Measurements from ENCODE around the gene GREB1.

The GREB1 gene

DNA sequence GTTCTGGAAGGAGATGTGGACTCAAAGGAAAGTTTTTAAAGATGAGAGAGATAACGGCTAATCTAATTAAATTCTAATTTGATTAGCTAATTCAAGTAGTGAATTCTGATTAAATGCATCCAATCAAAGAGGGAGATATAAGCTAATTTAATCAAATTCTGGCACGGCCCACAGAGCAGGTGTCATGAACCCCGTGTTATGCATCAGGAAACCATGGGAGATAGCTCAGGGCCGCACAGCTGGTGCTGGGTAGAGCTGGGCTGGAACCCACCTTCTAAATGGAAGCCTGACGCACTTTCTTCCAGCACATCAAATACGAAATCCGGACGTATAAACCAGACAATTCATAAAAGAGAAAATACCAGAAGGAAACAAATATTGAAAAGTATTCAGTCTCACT is 57.2 kb downstream of the GREB1 start:
- no peak overlapping the region for H3K4me3 ChIP-seq (ENCODE audit: low read length)
- TF ChIP-seq, protein P1, sequence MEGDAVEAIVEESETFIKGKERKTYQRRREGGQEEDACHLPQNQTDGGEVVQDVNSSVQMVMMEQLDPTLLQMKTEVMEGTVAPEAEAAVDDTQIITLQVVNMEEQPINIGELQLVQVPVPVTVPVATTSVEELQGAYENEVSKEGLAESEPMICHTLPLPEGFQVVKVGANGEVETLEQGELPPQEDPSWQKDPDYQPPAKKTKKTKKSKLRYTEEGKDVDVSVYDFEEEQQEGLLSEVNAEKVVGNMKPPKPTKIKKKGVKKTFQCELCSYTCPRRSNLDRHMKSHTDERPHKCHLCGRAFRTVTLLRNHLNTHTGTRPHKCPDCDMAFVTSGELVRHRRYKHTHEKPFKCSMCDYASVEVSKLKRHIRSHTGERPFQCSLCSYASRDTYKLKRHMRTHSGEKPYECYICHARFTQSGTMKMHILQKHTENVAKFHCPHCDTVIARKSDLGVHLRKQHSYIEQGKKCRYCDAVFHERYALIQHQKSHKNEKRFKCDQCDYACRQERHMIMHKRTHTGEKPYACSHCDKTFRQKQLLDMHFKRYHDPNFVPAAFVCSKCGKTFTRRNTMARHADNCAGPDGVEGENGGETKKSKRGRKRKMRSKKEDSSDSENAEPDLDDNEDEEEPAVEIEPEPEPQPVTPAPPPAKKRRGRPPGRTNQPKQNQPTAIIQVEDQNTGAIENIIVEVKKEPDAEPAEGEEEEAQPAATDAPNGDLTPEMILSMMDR (conservative IDR thresholded peaks at IDR 0.05; ENCODE audit: low read depth, low read length), result no peak
- no peak for DNase-seq (ENCODE audit: low read depth)

DNA sequence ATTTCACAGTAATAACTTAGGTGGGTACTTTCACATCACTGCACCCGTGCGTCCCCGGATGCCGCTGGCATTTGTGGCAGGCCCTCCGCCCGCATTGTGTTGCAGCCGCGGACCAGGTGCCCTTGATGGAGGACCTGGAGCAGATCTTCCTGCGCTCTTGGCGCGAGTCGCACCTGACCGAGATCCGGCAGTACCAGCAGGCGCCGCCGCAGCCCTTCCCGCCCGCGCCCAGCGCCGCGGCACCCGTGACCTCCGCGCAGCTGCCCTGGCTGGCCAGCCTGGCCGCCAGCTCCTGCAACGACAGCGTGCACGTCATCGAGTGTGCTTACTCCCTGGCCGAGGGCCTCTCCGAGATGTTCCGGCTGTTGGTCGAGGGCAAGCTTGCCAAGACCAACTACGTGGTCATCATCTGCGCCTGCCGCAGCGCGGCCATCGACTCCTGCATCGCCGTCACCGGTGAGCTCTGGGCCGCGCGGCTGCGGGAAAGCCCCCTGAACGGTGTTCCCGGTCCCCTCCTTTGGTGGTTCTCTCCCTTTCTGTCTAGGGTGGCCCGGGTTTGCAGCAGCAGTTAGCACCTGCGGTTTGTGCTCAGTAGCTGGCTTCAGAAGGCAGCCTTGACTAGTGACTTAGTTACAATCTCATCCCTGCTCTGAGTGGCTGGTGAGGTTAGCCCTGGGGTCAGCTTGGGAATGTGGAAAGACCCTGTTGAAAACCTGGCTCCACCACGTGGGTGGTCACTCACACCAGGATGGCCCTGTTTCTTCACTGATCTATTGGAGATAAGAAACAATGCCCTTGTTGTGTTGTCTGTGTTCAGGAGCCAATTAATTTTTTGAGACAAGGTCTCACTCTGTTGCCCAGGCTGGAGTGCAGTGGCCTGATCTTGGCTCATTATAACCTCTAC is 59.1 kb downstream of the GREB1 start:
- TF ChIP-seq, protein P1 (conservative IDR thresholded peaks at IDR 0.05; ENCODE audit: low read depth, low read length), result no peak
- H3K4me3 ChIP-seq (ENCODE audit: low read length), result no peak overlapping the region

GRCh38 chr2:11596801-11597200 is 63.0 kb downstream of the GREB1 start:
- TF ChIP-seq, protein P1 (conservative IDR thresholded peaks at IDR 0.05; ENCODE audit: low read depth, low read length), result no peak

More for the DNA sequence above, 59.1 kb downstream of the GREB1 start:
- DNase-seq (ENCODE audit: low read depth), result no peak

DNA sequence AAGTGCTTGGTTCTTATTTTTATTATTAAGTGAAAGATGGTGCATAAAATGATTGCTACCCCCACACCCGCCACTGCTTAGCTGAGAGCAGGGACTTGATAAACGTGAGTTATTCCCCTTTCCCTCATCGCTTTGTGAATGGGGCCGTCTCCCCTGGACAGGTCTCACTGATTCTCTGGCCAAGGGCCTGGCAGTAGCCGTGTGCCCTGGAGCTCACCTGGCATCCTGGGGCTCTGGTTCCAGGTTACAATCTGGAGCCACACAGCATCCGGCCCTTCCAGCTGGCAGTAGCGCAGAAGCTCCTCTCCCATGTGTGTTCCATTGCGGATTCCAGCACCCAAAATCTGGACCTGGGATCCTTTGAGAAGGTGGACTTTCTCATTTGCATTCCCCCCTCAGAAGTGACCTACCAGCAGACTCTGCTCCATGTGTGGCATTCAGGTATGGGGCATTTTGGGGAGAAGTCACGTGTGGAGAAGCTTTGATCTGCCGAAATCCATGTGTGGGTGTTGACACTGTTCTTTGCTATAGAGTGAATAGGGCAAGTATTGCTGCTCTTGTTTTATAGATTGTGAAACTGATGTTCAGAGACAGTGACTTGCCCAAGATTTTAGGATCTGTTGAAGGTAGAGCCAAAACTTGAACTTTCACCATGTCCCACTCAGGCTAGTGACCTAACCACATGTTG is 63.8 kb downstream of the GREB1 start:
- DNase-seq (ENCODE audit: low read depth), result no peak
- TF ChIP-seq, protein P1 (conservative IDR thresholded peaks at IDR 0.05; ENCODE audit: low read depth, low read length), result no peak
- H3K4me3 ChIP-seq (ENCODE audit: low read length), result no peak overlapping the region

More at GRCh38 chr2:11596801-11597200, 63.0 kb downstream of the GREB1 start:
- no peak overlapping the region for H3K4me3 ChIP-seq (ENCODE audit: low read length)
- no peak for DNase-seq (ENCODE audit: low read depth)

GRCh38 chr2:11598228-11598731 is 64.4 kb downstream of the GREB1 start:
- TF ChIP-seq, protein P1 (conservative IDR thresholded peaks at IDR 0.05; ENCODE audit: low read depth, low read length), result no peak
- H3K4me3 ChIP-seq (ENCODE audit: low read length), result no peak overlapping the region
- no peak for DNase-seq (ENCODE audit: low read depth)

- no peak overlapping the region for H3K4me3 ChIP-seq (ENCODE audit: low read length)
- TF ChIP-seq, protein P1 (conservative IDR thresholded peaks at IDR 0.05; ENCODE audit: low read depth, low read length), result no peak
- no peak for DNase-seq (ENCODE audit: low read depth)
These were observed 68.8 kb downstream of the GREB1 start for GRCh38 chr2:11602563-11603204.

Data from retinal pigment epithelial cell (primary cell).